Omental fat pad (tissue), 4 donors: ENCODE data around the gene PROC. TPM values are rescaled to one million over a fixed set of nuclear protein-coding genes. Genes with fewer than 3 reads are reported as not detected.

Source experiments
- ATAC-seq: fragments of 150-250 bp; one replicate; pipeline ENCODE4 v1.9.1; 2016; ENCODE audit warnings: mild to moderate bottlenecking, moderate library complexity; ENCODE audit not compliant: low FRiP score
- DNase-seq: peaks from one replicate; pipeline ENCODE4 v3.0.0-alpha.2; 2019; ENCODE audit warnings: low spot score
- CTCF ChIP-seq, 3 donors: fragments of 450-650 bp; IDR thresholded peaks; one replicate each; pipeline ENCODE4 v1.5.1; 2016 to 2017; ENCODE audit warnings: antibody characterized with exemption in 3 of 3, mild to moderate bottlenecking in 3 of 3, moderate library complexity in 2 of 3
- total RNA-seq, 4 donors: library from RNA; depleted of rRNA; stranded (reverse); fragments of >200 nt; gene quantifications; one replicate each; pipeline ENCODE4 v1.1.0, GENCODE V29; 2016

PROC gene
- total RNA-seq, 4 donors from 2014 or later = not detected

GRCh38 chr2:127453013-127453391 is 34.8 kb downstream of the PROC start:
- TF ChIP-seq CTCF (IDR thresholded peaks at IDR 0.05) = no peak
- DNase-seq (no peak), ATAC-seq (no peak)

DNA sequence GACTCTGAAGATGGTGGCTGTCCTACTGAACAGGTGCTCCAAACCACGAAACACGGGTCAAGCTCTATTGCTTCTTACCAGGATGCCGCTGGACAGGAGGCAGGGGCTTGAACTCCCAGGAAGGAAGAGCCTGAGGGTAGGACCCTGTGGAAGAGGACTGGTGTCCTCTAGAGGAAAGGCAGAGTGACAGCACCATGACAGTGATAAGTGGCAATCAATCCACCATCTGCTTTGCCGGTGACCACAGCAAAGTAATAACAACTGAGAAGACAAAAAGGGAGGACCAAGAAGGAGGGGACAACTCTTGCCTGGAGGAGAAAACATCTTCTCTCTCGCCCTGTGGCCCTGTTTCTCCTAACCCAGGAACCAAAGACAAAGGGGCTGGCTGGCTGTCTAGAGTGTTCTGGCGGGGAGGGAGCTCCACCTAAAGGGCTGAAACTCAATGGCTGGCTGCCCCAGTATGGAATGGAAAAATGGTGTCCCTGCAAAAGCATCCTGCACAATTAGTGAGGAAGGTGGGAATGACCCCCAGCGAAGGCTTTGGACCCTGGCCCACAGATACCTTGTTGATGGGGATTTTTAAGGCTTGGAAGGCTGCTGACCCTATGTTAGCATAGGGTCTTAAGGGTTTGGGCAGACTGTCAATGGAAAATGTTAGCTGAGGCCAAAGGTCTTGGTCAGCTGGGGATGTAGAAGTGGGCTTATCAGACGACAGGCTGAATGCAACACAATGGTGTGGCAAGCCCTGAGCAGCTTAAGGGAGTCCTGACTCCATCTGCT is 35.4 kb downstream of the PROC start:
- no peak for DNase-seq
- no peak for ATAC-seq
- TF ChIP-seq CTCF (IDR thresholded peaks at IDR 0.05) = no peak

DNA sequence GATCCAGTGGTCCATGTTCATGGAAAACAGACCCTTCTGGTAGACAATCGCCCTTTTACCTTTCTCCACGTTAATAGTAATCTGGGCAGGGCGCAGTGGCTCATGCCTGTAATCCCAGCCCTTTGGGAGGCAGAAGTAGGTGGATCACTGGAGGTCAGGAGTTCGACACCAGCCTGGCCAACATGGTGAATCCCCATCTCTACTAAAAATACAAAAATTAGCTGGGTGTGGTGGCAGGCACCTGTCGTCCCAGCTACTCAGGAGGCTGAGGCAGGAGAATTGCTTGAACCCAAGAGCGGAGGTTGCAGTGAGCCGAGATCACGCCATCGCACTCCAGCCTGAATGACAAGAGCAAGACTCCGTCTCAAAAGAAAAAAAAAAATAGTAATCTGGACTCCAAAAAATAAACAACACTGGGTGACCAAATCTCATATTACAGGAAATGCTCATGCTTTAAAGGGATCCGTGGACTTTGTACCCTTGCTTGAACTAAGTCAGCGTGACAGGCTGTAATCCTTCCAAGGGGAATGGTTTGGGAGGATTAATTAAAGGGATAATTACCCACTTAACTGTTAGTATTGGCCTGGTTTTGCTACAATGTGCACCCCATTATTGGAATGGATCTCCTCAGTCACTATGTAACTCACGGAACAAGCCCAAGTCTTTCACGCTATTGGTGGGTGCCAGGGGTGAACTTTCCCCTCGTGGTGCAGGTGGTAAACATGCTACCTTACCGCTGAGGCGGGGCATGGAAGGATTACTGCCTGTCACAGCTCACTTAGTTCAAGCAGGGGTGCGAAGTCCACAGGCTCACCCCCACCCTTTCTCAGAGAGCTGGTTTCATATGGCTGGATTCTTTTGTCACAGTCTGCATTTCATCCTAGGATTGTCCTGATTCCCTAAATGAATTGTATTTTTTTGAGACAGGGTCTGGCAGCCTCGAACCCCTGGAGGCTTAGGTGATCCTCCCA is 36.7 kb downstream of the PROC start:
- DNase-seq = no peak
- no peak for TF ChIP-seq CTCF (IDR thresholded peaks at IDR 0.05)
- no peak for ATAC-seq

DNA sequence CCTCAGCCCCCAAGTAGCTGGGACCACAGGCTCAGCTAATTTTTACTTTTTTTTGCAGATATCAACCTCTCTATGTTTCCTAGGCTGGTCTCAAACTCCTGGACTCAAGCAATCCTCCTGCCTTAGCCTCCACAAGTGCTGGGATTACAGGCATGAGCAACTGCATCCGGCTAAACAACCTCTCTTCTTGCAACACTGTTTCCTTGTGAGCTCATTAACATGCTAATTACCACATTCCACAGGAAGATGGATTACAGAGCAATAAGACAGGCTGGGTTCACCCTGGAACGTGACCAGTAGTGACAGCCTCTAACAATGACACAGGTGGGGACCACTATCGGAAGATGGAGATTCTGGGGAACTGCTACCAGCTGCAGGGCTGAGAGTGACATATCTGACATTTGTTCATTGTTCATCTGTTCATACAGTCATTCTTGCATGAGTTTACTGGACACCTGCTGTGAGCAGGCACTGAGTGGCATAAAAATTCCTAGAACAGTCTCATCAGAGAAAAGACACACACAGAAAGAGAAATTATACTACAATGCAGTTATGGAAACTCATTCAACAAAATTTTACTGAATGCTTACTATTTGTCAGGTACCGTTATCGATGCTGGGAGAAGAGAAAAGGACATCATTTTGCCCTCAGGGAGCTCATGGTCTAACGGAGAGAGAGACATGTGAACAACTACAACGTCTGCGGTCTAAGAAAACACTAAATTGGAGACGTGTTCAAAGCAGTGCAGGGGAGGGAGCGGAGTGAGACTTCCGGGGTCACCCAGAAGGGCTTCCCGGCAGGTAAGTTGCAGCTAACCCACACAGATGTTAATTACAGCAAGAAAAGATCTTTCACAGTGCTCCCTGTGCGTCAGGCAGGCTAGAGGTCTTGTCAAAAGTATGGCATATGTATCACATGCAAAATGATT is 37.6 kb downstream of the PROC start:
- DNase-seq (no peak), ATAC-seq (no peak)
- TF ChIP-seq CTCF (IDR thresholded peaks at IDR 0.05) = no peak

GRCh38 chr2:127456960-127457359 is 38.7 kb downstream of the PROC start:
- no peak for DNase-seq
- no peak for TF ChIP-seq CTCF (IDR thresholded peaks at IDR 0.05)
- ATAC-seq = no peak

GRCh38 chr2:127462461-127462860 is 44.2 kb downstream of the PROC start:
- DNase-seq (no peak), ATAC-seq (no peak)
- TF ChIP-seq CTCF (IDR thresholded peaks at IDR 0.05) = no peak
